HCT116 (cell line): ENCODE data around the gene ADAMTS15. TPM values are rescaled to one million over a fixed set of nuclear protein-coding genes. Genes with fewer than 3 reads are reported as not detected.

ENCODE experiments used
- ATAC-seq: fragments of 200-7000 bp; cut with Tn5 transposase; 2 replicates; pipeline ENCODE4 v1.9.1; 2020; ENCODE audit warnings: mild to moderate bottlenecking, moderate library complexity
- BruUV-seq: library from RNA; stranded (reverse); fragments of 400-500 nt; replicated peaks from 2 replicates; lab custom pipeline; 2021; lab: Mats Ljungman, UMichigan
- CTCF ChIA-PET: fragments of 300-600 bp; sonication (Branson Sonifier 250); formaldehyde crosslinking; loops from one replicate; lab custom pipeline; 2021; ENCODE audit warnings: antibody characterized with exemption; lab: Charles Lee
- POLR2A ChIA-PET: fragments of 300-600, 350-600 bp; sonication (Branson Sonifier 250); formaldehyde crosslinking; loops from one replicate; lab custom pipeline; 2021; ENCODE audit warnings: antibody characterized with exemption; lab: Charles Lee
- RAD21 ChIA-PET, 2 experiments: fragments of 300-600 bp; sonication (Branson Sonifier 250); formaldehyde crosslinking; loops; one replicate each; lab custom pipeline; 2023; ENCODE audit warnings: low total read pairs in 2 of 2; ENCODE audit not compliant: uncharacterized antibody in 2 of 2, unreplicated experiment in 2 of 2, low non-redundant PET in 1 of 2; lab: Charles Lee
- DNase-seq: peaks from one replicate; pipeline ENCODE4 v3.0.0-alpha.2; 2010; ENCODE audit warnings: low read depth, low spot score
- H2AFZ ChIP-seq: fragments of 200-600 bp; shearing (Covaris generic), sonication (generic); 2 replicates; pipeline ENCODE4 v1.6.1; 2017; ENCODE audit warnings: low read depth, mixed run types, mixed read lengths, antibody characterized with exemption, low read length; ENCODE audit not compliant: poor library complexity, severe bottlenecking
- H3K27ac ChIP-seq: 2 replicates; pipeline ENCODE4 v1.5.1; 2012; ENCODE audit warnings: low read depth, low read length
- H3K27me3 ChIP-seq: fragments of 200-600 bp; sonication (generic); 2 replicates; pipeline ENCODE4 v1.6.1; 2016; ENCODE audit warnings: mixed run types, low read length, mixed read lengths; ENCODE audit not compliant: insufficient read depth
- H3K36me3 ChIP-seq, 2 experiments: fragments of 200-500 bp in 1 of 2; fragments of 200-600 bp in 1 of 2; sonication (Bioruptor generic) in 1 of 2; sonication (generic) in 1 of 2; 2 replicates each; pipeline versions ENCODE4 v1.5.1 to v1.6.1; 2014 to 2016; ENCODE audit warnings: low read length in 2 of 2, inconsistent platforms in 1 of 2, mixed read lengths in 1 of 2, mixed run types in 1 of 2; ENCODE audit not compliant: insufficient read depth in 2 of 2, control insufficient read depth in 1 of 2
- H3K4me1 ChIP-seq, 2 experiments: fragments of 200-600 bp in 1 of 2; sonication (generic) in 1 of 2; 2 replicates each; pipeline versions ENCODE4 v1.5.1 to v1.6.1; 2012 to 2017; ENCODE audit warnings: low read length in 2 of 2, inconsistent platforms in 1 of 2, mild to moderate bottlenecking in 1 of 2, mixed read lengths in 1 of 2, mixed run types in 1 of 2, moderate library complexity in 1 of 2; ENCODE audit not compliant: insufficient read depth in 2 of 2, control insufficient read depth in 1 of 2
- H3K4me2 ChIP-seq: fragments of 200-600 bp; sonication (generic); 2 replicates; pipeline ENCODE4 v1.6.1; 2017; ENCODE audit warnings: mixed run types, low read length, mixed read lengths
- H3K4me3 ChIP-seq, 2 experiments: fragments of 200-600 bp in 1 of 2; sonication (generic) in 1 of 2; replicated peaks in 1 of 2; 2 replicates each; pipeline ENCODE4 v1.5.1; 2011 to 2016; ENCODE audit warnings: low read length in 2 of 2, control low read depth in 1 of 2, low read depth in 1 of 2, mild to moderate bottlenecking in 1 of 2, mixed read lengths in 1 of 2, mixed run types in 1 of 2
- H3K79me2 ChIP-seq: fragments of 200-600 bp; sonication (generic); 2 replicates; pipeline ENCODE4 v1.6.1; 2017; ENCODE audit warnings: mild to moderate bottlenecking, mixed run types, low read length, moderate library complexity, mixed read lengths; ENCODE audit not compliant: insufficient read depth
- H3K9ac ChIP-seq: fragments of 200-600 bp; sonication (generic); 2 replicates; pipeline ENCODE4 v1.6.1; 2016; ENCODE audit warnings: low read length, mixed read lengths
- H3K9me2 ChIP-seq: fragments of 200-600 bp; sonication (generic), shearing (Covaris generic); 2 replicates; pipeline ENCODE4 v1.6.1; 2017; ENCODE audit warnings: mixed run types, mild to moderate bottlenecking, moderate library complexity; ENCODE audit not compliant: insufficient read depth
- H3K9me3 ChIP-seq, 2 experiments: fragments of 200-500 bp in 1 of 2; fragments of 200-600 bp in 1 of 2; sonication (Bioruptor generic) in 1 of 2; sonication (generic) in 1 of 2; 2 replicates each; pipeline ENCODE4 v1.6.1; 2014 to 2017; ENCODE audit warnings: low read length in 2 of 2, mixed read lengths in 2 of 2, inconsistent platforms in 1 of 2, low read depth in 1 of 2, mild to moderate bottlenecking in 1 of 2, mixed run types in 1 of 2, moderate library complexity in 1 of 2; ENCODE audit not compliant: control insufficient read depth in 1 of 2, insufficient read depth in 1 of 2
- H4K20me1 ChIP-seq: fragments of 200-600 bp; sonication (generic), shearing (Covaris generic); 2 replicates; pipeline ENCODE4 v1.6.1; 2017; ENCODE audit warnings: mixed run types, mild to moderate bottlenecking, moderate library complexity; ENCODE audit not compliant: insufficient read depth
- CBX3 ChIP-seq: IDR thresholded peaks from 2 replicates; pipeline ENCODE4 v1.6.1; 2012; ENCODE audit warnings: low read depth
- CEBPB ChIP-seq: IDR thresholded peaks from 2 replicates; pipeline ENCODE4 v1.6.1; 2012; ENCODE audit warnings: low read depth
- EGR1 ChIP-seq: IDR thresholded peaks from 2 replicates; pipeline ENCODE4 v1.6.1; 2012; ENCODE audit warnings: low read depth
- EZH2 ChIP-seq: fragments of 200-600 bp; sonication (generic); IDR thresholded peaks from 2 replicates; pipeline ENCODE4 v1.6.1; 2017; ENCODE audit warnings: antibody characterized with exemption, mixed run types
- FOSL1 ChIP-seq: IDR thresholded peaks from 2 replicates; pipeline ENCODE4 v1.6.1; 2012; ENCODE audit warnings: low read depth
- JUND ChIP-seq: IDR thresholded peaks from 2 replicates; pipeline ENCODE4 v1.6.1; 2012
- MAX ChIP-seq: IDR thresholded peaks from 2 replicates; pipeline ENCODE4 v1.6.1; 2012
- POLR2AphosphoS5 ChIP-seq: IDR thresholded peaks from 2 replicates; pipeline ENCODE4 v1.6.1; 2011; ENCODE audit warnings: mild to moderate bottlenecking, low read depth, low read length, moderate library complexity
- SIN3A ChIP-seq: IDR thresholded peaks from 2 replicates; pipeline ENCODE4 v1.6.1; 2012; ENCODE audit warnings: low read depth
- SP1 ChIP-seq: IDR thresholded peaks from 2 replicates; pipeline ENCODE4 v1.6.1; 2012; ENCODE audit warnings: low read depth
- SRF ChIP-seq: IDR thresholded peaks from 2 replicates; pipeline ENCODE4 v1.6.1; 2012; ENCODE audit warnings: low read depth
- TCF7L2 ChIP-seq: IDR thresholded peaks from 2 replicates; pipeline ENCODE4 v1.7.0; 2011; ENCODE audit warnings: borderline replicate concordance, inconsistent platforms; ENCODE audit not compliant: insufficient read depth, insufficient read length; ENCODE audit errors: extremely low read depth
- ZBTB33 ChIP-seq: IDR thresholded peaks from 2 replicates; pipeline ENCODE4 v1.6.1; 2011; ENCODE audit warnings: mild to moderate bottlenecking, low read length, moderate library complexity; ENCODE audit not compliant: insufficient replicate concordance; ENCODE audit errors: extremely low read depth
- intact Hi-C: fragments of 100-400 bp; cut with micrococcal nuclease; formaldehyde crosslinking; loops from 2 replicates; pipeline ENCODE4 v1.10.0; 2022
- total RNA-seq: library from RNA; stranded (reverse); gene quantifications from one replicate; pipeline ENCODE4 v1.2.1, GENCODE V29; 2021; ENCODE audit not compliant: unreplicated experiment

The ADAMTS15 gene
- total RNA-seq, 1 experiment from 2014 or later: 0.44 TPM

- ChIA-PET POLR2A (no interaction called here), RAD21 (no interaction called here), CTCF (no interaction called here)
- ATAC-seq (no peak), DNase-seq (no peak)
- no peaks in the 10 kb centered on the region for H3K27me3 ChIP-seq
- peaks cover 8 to 15% of the 10 kb centered on the region in 2 experiments; a peak in 3 of 4 replicates for H3K4me1 ChIP-seq
- H3K4me2 ChIP-seq: no peak overlapping the region
- H3K79me2 ChIP-seq: no peaks in the 10 kb centered on the region
- H3K9me2 ChIP-seq: no peaks in the 10 kb centered on the region
- H3K27ac ChIP-seq: no peak overlapping the region
- no peak overlapping the region for H3K9ac ChIP-seq
- H3K36me3 ChIP-seq: no peaks in the 10 kb centered on the region
- H2AFZ ChIP-seq: no peak overlapping the region
- intact Hi-C loops: no loop called here
- H4K20me1 ChIP-seq: no peaks in the 10 kb centered on the region
- H3K9me3 ChIP-seq: no peaks in the 10 kb centered on the region
- H3K4me3 ChIP-seq: no peak overlapping the region
- TF ChIP-seq EZH2 (no peak), CEBPB (no peak), ZBTB33 (no peak), JUND (no peak), MAX (no peak)
- no TSS peak for BruUV-seq
Observed at GRCh38 chr11:130476200-130476921, 27.9 kb downstream of the ADAMTS15 start.

- RAD21 ChIA-PET: no interaction called here
- CTCF ChIA-PET: no interaction called here
Observed at GRCh38 chr11:130476922-130477491, 28.6 kb downstream of the ADAMTS15 start.

More at GRCh38 chr11:130476922-130477491, 28.6 kb downstream of the ADAMTS15 start:
- POLR2A ChIA-PET: no interaction called here
- TF ChIP-seq FOSL1 (no peak), SIN3A (no peak), MAX (no peak), TCF7L2 (no peak), POLR2AphosphoS5 (no peak), CBX3 (no peak), SP1 (no peak), SRF (no peak), EGR1 (no peak)
- TF ChIP-seq, all 23 proteins: peak for 0
- H3K9ac ChIP-seq: no peak overlapping the region
- intact Hi-C loops: no loop called here
- DNase-seq (no peak), ATAC-seq (no peak)
- H3K4me2 ChIP-seq: no peak overlapping the region
- no peaks in the 10 kb centered on the region for H3K9me3 ChIP-seq
- no peak overlapping the region for H3K27ac ChIP-seq
- H3K36me3 ChIP-seq: no peaks in the 10 kb centered on the region
- BruUV-seq: no TSS peak
- H3K79me2 ChIP-seq: no peaks in the 10 kb centered on the region
- no peaks in the 10 kb centered on the region for H3K9me2 ChIP-seq
- H2AFZ ChIP-seq: no peak overlapping the region
- peaks cover 8 to 15% of the 10 kb centered on the region in 2 experiments; a peak in 3 of 4 replicates for H3K4me1 ChIP-seq
- H3K4me3 ChIP-seq: no peak overlapping the region
- no peaks in the 10 kb centered on the region for H4K20me1 ChIP-seq
- no peaks in the 10 kb centered on the region for H3K27me3 ChIP-seq
